GM20000 (cell line): ENCODE measurements around the gene ATCAY.

Experiments used
- DNase-seq: peaks from one replicate; pipeline ENCODE4 v3.0.0; 2012; ENCODE audit warnings: low spot score
- TF ChIP-seq, protein P1 (sequence below): IDR thresholded peaks from 2 replicates; pipeline ENCODE4 v1.5.1; 2012; ENCODE audit warnings: mild to moderate bottlenecking, control low read depth; ENCODE audit errors: extremely low read depth, missing control alignments

The ATCAY gene

DNA sequence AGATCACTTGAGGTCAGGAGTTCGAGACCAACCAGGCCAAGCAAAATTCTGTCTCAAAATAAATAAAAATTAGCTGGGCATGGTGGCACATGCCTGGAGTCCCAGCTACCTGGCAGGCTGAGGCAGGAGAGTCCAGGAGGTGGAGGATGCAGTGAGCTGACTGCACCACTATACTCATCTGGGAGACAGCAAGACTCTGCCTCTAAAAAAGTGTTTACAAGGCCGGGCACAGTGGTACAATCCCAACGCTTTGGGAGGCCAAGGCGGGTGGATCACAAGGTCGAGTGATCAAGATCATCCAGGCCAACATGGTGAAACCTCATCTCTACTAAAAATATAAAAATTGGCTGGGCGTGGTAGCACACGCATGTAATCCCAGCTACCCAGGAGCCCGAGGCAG, 94.7 kb downstream of the ATCAY start:
- no peak for DNase-seq
- TF ChIP-seq, protein P1, sequence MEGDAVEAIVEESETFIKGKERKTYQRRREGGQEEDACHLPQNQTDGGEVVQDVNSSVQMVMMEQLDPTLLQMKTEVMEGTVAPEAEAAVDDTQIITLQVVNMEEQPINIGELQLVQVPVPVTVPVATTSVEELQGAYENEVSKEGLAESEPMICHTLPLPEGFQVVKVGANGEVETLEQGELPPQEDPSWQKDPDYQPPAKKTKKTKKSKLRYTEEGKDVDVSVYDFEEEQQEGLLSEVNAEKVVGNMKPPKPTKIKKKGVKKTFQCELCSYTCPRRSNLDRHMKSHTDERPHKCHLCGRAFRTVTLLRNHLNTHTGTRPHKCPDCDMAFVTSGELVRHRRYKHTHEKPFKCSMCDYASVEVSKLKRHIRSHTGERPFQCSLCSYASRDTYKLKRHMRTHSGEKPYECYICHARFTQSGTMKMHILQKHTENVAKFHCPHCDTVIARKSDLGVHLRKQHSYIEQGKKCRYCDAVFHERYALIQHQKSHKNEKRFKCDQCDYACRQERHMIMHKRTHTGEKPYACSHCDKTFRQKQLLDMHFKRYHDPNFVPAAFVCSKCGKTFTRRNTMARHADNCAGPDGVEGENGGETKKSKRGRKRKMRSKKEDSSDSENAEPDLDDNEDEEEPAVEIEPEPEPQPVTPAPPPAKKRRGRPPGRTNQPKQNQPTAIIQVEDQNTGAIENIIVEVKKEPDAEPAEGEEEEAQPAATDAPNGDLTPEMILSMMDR, result no peak

DNA sequence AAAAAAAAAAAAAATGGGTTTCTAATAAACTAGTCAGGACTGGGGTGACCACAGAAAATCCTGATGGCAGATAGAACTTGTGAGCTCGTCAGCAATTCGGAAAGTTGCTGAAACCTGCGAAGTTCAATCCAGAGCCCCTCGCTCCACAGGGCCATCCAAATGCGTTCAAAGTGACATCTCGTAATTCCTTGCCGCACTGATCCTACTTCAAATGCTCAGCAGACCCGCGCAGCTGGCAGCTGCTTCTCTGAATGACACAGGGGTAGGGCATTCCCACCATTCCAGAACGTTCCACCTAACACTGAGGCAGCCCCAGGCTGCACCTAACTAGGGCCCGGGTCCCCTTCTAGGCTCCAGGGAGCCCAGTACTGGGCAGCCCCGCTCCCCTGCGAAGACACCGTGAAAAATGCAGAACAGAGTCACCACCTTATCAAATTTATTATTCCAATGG, 95.2 kb downstream of the ATCAY start:
- TF ChIP-seq, protein P1, result no peak
- DNase-seq, result no peak

DNA sequence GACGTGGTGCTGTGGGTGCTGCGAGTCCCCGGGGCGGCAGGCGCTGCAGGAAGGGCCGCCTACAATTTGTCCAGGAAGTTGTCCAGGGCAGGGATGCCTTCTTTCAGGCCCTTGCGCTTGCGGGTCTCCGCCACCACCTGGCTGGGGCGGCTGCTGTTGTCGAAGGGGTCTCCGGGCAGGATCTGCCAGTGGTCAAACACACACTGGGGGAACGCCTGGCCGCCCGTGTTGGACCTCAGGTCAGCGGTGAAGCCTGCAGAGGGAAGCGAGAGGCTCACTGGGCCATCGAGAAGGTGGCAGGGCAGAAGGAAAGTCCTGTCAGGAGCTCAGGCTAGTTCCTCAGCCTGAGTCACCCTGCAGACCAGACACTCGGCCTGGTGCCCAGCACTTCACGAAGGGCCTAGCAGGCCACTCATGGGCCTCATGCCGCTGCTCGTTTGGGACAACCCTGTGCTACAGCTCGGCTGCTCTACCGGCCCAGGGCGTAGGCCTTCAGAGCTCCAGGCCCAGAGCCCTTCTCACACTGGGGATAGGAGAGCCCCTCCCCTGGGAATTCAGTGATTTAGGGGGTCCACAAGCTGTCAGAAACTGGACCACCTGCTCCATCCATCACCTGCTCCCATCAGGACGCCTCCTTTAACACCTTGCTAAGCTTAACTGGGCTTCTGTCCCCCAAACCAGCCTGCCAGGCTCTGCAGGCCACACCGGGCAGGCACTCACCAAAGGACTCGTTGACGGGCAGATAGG, 96.2 kb downstream of the ATCAY start:
- TF ChIP-seq, protein P1, result no peak
- no peak for DNase-seq
